Heart left ventricle (tissue), 13 donors: ENCODE data around the gene IPO5.

Experiments used
- POLR2A ChIP-seq, 2 donors: fragments of 450-650 bp; IDR thresholded peaks; one replicate each; pipeline ENCODE4 v1.6.1; 2017; ENCODE audit warnings: antibody characterized with exemption in 2 of 2, mild to moderate bottlenecking in 2 of 2, moderate library complexity in 2 of 2
- TF ChIP-seq, protein P1 (sequence below), 12 donors: fragments of 200-600 bp; sonication (generic) in 4 of 12; IDR thresholded peaks; one replicate each; pipeline versions ENCODE4 v1.5.0 to v1.8.0; 2018 to 2022; ENCODE audit warnings: antibody characterized with exemption in 12 of 12, mild to moderate bottlenecking in 5 of 12
- donor health status: ischemic (EF 13 %, LVEDD 7.1; RV severe dilation, severe dysfunction).
- donor health status: DM: no; HTN: yes; CAD: no.
- donor health status: DM: no; HTN: no; CAD: no.
- donor health status: ischemic (EF 25% LVEDD 6.9; RV normal size, moderate dysfunction).
- donor health status: ischemic (EF 25% LVEDD 5.7; RV mildly dilated, moderate dysfunction).
- donor health status: ischemic (EF 35%, LVEDD 5.7; RV mildly dilated, moderate dysfunction).
- donor health status: nonischemic (EF 11% LVEDD 7.7; RV severe dilation, severe dysfunction).
- donor health status: DM: yes; HTN: yes; CAD: no.
- donor health status: PGD.
- donor health status: ischemic (EF 29% LVEDD 5.4; RV normal size, mild dysfunction).
- donor health status: nonischemic (EF 23%, LVEDD 6.1; RV moderate dilation, normal function).

DNA sequence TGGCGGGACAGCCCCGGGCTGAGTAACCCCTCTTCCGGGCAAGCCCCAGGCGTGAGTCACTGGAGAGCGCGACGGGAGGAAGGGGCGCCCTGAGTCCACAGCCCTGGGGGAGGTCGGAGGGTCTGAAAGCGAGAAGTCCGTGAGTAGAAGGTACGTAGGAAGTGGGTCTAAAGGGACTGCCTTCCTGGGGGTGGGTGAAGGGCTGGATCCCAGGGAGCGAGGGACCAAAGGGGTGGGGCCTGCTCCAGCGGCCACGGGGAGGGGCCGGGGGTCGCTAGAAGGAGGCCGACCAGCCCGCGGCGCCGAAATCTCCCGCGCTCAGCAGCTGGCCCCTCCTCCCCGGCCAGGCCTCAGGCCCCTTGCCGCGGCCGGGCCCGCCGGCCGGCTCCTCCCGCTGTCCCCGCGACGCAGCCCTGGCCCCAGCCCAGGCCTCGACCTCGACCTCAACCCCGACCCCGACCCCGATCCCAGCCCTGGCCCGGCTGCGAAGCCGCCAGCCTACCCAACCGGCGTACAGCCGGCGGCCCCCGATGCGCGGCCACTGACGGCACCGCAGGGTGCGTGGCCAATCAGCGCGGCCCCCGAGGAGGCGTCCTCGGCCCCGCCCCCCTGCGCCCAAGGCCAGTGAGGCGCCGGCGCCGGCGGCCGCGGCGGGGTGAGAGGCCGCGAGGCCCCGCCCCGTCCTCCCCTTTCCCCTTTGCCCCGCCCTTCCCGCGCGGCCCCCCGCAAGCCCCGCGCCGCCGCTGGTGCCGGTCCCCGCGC, 22.6 kb downstream of the IPO5 start:
- TF ChIP-seq, protein P1, sequence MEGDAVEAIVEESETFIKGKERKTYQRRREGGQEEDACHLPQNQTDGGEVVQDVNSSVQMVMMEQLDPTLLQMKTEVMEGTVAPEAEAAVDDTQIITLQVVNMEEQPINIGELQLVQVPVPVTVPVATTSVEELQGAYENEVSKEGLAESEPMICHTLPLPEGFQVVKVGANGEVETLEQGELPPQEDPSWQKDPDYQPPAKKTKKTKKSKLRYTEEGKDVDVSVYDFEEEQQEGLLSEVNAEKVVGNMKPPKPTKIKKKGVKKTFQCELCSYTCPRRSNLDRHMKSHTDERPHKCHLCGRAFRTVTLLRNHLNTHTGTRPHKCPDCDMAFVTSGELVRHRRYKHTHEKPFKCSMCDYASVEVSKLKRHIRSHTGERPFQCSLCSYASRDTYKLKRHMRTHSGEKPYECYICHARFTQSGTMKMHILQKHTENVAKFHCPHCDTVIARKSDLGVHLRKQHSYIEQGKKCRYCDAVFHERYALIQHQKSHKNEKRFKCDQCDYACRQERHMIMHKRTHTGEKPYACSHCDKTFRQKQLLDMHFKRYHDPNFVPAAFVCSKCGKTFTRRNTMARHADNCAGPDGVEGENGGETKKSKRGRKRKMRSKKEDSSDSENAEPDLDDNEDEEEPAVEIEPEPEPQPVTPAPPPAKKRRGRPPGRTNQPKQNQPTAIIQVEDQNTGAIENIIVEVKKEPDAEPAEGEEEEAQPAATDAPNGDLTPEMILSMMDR (IDR thresholded peaks at IDR 0.05): peak in 1 of 12 donors; percentile 7
- TF ChIP-seq POLR2A (IDR thresholded peaks at IDR 0.05): peak; percentile 55 to 92
